Measurements from ENCODE around the gene IFI44.

- no peak for TF ChIP-seq POLR2A (IDR thresholded peaks at IDR 0.05; ENCODE audit: low read depth, low read length)
- no peak for TF ChIP-seq POLR2AphosphoS5 (IDR thresholded peaks at IDR 0.05; ENCODE audit: low read depth, low read length)
- TF ChIP-seq TAF1 (IDR thresholded peaks at IDR 0.05; ENCODE audit: borderline replicate concordance, low read depth, low read length) = no peak
Observed at GRCh38 chr1:78652019-78652560, 2.5 kb downstream of the IFI44 start.
